ENCODE results near the gene AGBL1. TPM values are rescaled to one million over a fixed set of nuclear protein-coding genes. Genes with fewer than 3 reads are reported as not detected.

Gene AGBL1
- total RNA-seq, 1 experiment from 2014 or later = not detected

- H3K36me3 Mint-ChIP-seq (ENCODE audit: insufficient read depth in 1 of 3, low read depth in 3 of 3) = no peaks in the 10 kb centered on the region
- no peaks in the 10 kb centered on the region for H3K9me3 Mint-ChIP-seq
- Histone ChIP-seq H4K5ac (ENCODE audit: insufficient read length, low read depth, low read length) (no peak overlapping the region), H3K79me2 (ENCODE audit: insufficient read depth, low read length) (no peaks in the 10 kb centered on the region), H3K14ac (ENCODE audit: insufficient read depth, low read length) (no peak overlapping the region), H3K23me2 (ENCODE audit: insufficient read length, low read depth, low read length, poor library complexity, severe bottlenecking) (no peaks in the 10 kb centered on the region), H2BK20ac (ENCODE audit: low read depth, low read length, poor library complexity, severe bottlenecking) (no peak overlapping the region), H3K27me3 (ENCODE audit: insufficient read depth, low read length) (no peaks in the 10 kb centered on the region), H2BK5ac (ENCODE audit: insufficient read length, low read length) (no peak overlapping the region), H3K4me1 (ENCODE audit: insufficient read depth, low read length) (no peaks in the 10 kb centered on the region), H4K91ac (ENCODE audit: insufficient read length, low read depth, low read length) (no peak overlapping the region), H2BK120ac (ENCODE audit: low read depth, low read length, poor library complexity, severe bottlenecking) (no peak overlapping the region), H3K9me3 (ENCODE audit: control insufficient read depth, low read depth, low read length) (no peaks in the 10 kb centered on the region), H2AFZ (ENCODE audit: low read length) (no peak overlapping the region), H2BK12ac (ENCODE audit: insufficient read length, low read depth, low read length) (no peak overlapping the region), H3K27ac (ENCODE audit: insufficient read length, low read depth, low read length) (no peak overlapping the region), H3K56ac (ENCODE audit: insufficient read length, low read depth, low read length) (no peak overlapping the region), H4K20me1 (ENCODE audit: control insufficient read depth, insufficient read depth, insufficient read length) (no peaks in the 10 kb centered on the region), H4K8ac (replicated peaks; ENCODE audit: insufficient read length, low read depth, low read length) (no peak overlapping the region), H3K23ac (ENCODE audit: insufficient read length, low read depth, low read length) (no peak overlapping the region), H3K4me2 (ENCODE audit: insufficient read depth, insufficient read length, low read length) (no peak overlapping the region), H3T11ph (ENCODE audit: low read length) (no peak overlapping the region), H2AK5ac (ENCODE audit: insufficient read length, low read length) (no peak overlapping the region), H3K18ac (ENCODE audit: insufficient read length, low read depth, low read length) (no peak overlapping the region), H3K79me1 (ENCODE audit: insufficient read depth, low read depth, low read length, poor library complexity, severe bottlenecking) (no peaks in the 10 kb centered on the region), H3K4ac (ENCODE audit: low read depth, low read length) (no peak overlapping the region), H3K9ac (ENCODE audit: extremely low read depth, insufficient read length, low read length) (no peak overlapping the region), H2BK15ac (ENCODE audit: low read depth, low read length) (no peak overlapping the region)
- no peak overlapping the region for H3K4me3 Mint-ChIP-seq
- no peaks in the 10 kb centered on the region for H3K27me3 Mint-ChIP-seq (ENCODE audit: low read depth)
- no peak for TF ChIP-seq CTCF (conservative IDR thresholded peaks at IDR 0.05)
- no peaks in the 10 kb centered on the region for H3K4me1 Mint-ChIP-seq
- no peak overlapping the region for H3K27ac Mint-ChIP-seq
- no peak for DNase-seq
- no CpG with 5 or more reads among the region's 3 CpGs for WGBS (ENCODE audit: extremely low coverage, insufficient read length, low lambda C conversion rate)
These were observed 717.5 kb downstream of the AGBL1 start for GRCh38 chr15:86797135-86797534.

Data from H9 (cell line).